ENCODE data around the gene RPL6. TPM values are rescaled to one million over a fixed set of nuclear protein-coding genes. Genes with fewer than 3 reads are reported as not detected.
A peak's percentile ranks its signal among the peaks of the same experiment; 100 is the strongest.

RPL6 gene
- total and polyA plus RNA-seq, 9 of the 15 experiments (the other 6 are each of a cell fraction or from before 2014, with no cell fraction given) = 1,519 to 3,103 (median 2,396) TPM

- TF ChIP-seq ARID3B (CRISPR knock-in tag; IDR thresholded peaks at IDR 0.05; ENCODE audit: borderline replicate concordance) (no peak), ZEB2 (IDR thresholded peaks at IDR 0.05) (peak; percentile 42; the same call in 1 of the 2 replicates), ZBTB1 (CRISPR knock-in tag; IDR thresholded peaks at IDR 0.05; ENCODE audit: borderline replicate concordance, low read depth) (no peak), CREBBP (IDR thresholded peaks at IDR 0.05; ENCODE audit: low read depth, low read length) (no peak), STAT6 (CRISPR knock-in tag; IDR thresholded peaks at IDR 0.05) (peak; percentile 47; the same call in 1 of the 2 replicates), JUN (IDR thresholded peaks at IDR 0.05; ENCODE audit: borderline replicate concordance, low read depth, low read length) (no peak), JUN (CRISPR knock-in tag; IDR thresholded peaks at IDR 0.05; ENCODE audit: borderline replicate concordance) (no peak; the same call in 1 of the 2 replicates), PRPF4 (IDR thresholded peaks at IDR 0.05; ENCODE audit: insufficient read depth, low read depth, low read length, poor library complexity, severe bottlenecking) (no peak), ZNF280A (IDR thresholded peaks at IDR 0.05; ENCODE audit: low read depth, partially characterized antibody) (no peak), PTRF (tag; IDR thresholded peaks at IDR 0.05) (no peak), ZNF436 (CRISPR knock-in tag; IDR thresholded peaks at IDR 0.05) (no peak), HSF4 (CRISPR knock-in tag; IDR thresholded peaks at IDR 0.05; ENCODE audit: borderline replicate concordance) (no peak), LARP7 (IDR thresholded peaks at IDR 0.05) (no peak; the same call in 1 of the 2 replicates), FOXK2 (conservative IDR thresholded peaks at IDR 0.05 in 1 of 2, IDR thresholded peaks at IDR 0.05 in 1 of 2; ENCODE audit: low read depth in 2 of 2) (no peak), ZNF263 (CRISPR knock-in tag; IDR thresholded peaks at IDR 0.05; ENCODE audit: borderline replicate concordance) (no peak), PPARD (CRISPR knock-in tag; IDR thresholded peaks at IDR 0.05) (no peak), SMAD1 (IDR thresholded peaks at IDR 0.05; ENCODE audit: low read depth, low read length, partially characterized antibody) (no peak), POLR2AphosphoS5 (IDR thresholded peaks at IDR 0.05; ENCODE audit: control insufficient read depth, insufficient read depth, low read depth, low read length) (peak; percentile 99)
Measured at GRCh38 chr12:112409064-112409905, at the start of gene RPL6 (continued).

Measured in K562 (cell line).